HK-2 (cell line): Measurements from ENCODE around the gene PTPRB.

Experiments used
- DNase-seq: peaks from one replicate; pipeline ENCODE4 v3.0.0-alpha.2; 2018; ENCODE audit not compliant: unreplicated experiment

PTPRB gene

DNA sequence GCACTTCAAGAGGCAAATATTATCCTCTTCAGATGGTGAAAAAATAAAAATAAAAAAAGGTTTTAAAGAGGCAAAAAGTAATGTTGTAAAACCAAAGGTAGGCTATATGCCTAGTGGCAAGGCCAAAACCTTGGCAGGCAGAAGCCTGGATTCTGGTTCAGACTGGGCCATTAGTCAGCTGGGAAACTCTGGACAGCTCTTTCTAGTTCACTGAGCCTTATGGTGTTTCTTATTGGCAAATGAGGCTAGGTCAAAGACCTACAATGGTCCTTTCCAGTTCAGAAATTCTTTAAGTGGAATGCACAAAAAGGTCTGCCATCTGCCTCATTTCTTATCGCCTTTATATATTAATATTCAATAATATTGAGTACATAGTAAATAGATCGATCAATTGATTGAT, 44.6 kb downstream of the PTPRB start:
- DNase-seq: no peak

DNA sequence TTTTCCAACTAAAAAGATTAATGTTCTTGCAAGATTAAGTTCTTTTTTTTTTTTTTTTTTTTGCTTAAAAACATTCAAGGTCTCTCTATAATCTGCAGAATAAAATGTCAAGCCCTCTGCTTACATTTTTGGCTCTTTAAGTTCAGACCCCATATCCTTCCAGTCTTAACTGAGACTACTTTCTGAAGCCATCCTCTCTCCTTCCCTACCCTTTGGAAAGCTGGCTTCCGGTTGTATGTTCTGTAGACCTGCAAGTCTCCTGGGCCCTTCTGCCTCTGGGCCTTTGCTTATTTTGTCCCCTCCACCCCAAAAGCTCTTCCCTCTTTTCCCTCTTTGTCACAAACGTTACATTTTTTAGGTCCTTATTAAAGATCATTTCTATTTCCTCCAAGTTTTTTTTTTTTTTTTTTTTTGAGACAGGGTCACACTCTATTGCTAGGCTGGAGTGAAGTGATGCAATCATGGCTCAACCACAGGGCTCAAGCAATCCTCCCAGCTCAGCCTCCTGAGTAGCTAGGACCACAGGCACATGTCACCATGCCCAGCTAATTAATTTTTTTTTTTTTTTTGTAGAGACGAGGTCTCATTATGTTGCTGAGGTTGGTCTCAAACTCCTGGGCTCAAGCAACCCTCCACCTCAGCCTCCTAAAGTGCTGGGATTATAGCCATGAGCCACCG, 46.5 kb downstream of the PTPRB start:
- no peak for DNase-seq

DNA sequence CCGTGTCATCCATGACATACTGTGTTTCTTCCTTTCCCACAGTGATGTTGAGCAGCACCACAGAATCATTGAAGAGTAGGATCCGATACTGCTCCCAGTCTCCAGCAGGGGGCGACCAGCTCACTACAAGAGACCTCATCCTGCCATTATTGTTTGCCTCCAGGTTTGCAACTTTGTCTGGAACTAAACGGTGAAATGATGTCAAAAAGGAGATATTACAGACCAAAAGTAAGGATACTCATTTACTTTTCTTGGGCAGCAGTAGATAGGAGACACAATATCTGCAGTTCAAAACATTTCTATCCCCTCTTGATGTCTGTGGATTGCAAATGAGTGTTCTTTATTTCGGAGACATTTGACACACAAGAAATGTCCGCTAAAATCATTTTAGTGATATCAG, 47.2 kb downstream of the PTPRB start:
- peak; percentile 56 for DNase-seq

- no peak for DNase-seq
These were observed 52.9 kb downstream of the PTPRB start for GRCh38 chr12:70584332-70584731.

DNA sequence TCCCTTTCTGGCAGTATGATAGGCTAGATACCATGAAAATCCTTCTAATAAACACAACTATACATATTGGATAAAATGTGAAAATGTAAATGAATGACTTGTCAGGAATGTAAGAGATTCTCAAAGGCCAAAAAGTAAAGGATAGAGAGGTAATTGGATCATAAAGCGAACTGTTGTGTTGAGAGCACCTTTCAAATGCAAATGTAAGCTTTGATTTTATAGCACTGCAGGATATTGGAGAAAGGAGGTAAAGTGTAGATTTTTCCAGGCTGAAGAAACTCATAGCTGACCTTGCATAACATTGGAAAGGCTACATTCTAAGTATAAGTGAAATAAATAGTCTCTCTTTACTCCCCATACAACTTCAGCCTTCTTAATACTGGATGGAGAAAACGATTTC, 54.0 kb downstream of the PTPRB start:
- DNase-seq: no peak

- DNase-seq: no peak
These were observed 56.0 kb downstream of the PTPRB start for GRCh38 chr12:70581208-70581607.

DNA sequence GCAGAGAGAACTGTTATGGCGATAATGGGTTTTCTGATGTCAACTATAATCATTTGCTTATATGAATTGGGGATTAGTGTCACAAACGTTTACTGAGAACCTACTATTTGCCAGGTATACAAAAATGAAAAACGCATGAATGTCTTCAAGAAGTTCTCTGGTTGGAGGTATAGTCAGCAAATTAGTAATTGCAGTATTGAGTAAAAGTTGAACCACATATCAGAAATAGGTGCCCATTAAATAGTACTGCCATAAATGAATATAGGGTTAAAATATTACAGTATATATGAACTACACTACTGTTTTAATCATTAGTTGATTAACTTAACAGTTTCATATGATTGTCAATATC, 60.0 kb downstream of the PTPRB start:
- no peak for DNase-seq

DNA sequence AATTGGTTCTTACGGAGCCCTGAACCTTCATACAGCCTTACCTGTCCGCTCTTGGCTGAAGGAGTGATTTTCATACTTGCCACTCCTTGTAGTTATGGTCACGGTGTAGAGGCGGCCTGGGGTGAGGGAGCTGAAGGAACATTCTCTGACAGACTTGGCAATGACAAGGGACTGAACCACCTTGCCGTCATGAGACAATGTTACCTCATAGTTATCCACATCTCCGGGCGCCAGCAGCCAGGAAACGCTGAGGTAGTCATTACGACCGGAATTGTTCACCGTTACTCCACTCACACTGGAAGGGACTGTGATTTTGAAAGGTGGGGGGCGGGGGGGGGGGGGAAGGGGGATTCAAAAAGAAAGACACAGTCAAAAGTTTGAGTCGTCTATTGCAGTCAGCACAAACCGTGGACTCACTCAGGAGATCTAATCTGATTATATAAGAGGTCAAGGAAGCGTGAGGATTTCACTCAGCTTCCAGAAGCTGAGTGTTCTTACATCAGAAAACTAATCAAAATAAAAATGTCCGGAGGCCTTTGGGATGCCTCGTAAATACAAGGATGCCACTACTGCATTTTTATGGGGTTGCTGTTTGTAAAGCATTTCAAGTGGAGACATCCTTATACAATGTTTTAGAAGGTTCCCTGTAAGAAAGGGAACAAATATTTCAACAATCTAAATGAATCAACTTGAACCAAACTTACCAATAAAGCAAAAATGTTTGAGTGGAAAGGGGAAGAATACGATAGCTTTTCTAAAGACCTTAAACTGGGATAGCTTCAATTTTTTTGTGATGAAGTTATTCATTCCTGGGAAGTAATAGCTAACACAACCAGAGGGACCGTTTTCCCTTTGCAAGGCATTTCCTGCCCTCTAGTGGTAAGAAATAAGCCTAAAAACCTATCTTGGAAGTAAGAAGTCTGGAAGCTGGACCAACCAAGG, 60.6 kb downstream of the PTPRB start:
- no peak for DNase-seq

DNA sequence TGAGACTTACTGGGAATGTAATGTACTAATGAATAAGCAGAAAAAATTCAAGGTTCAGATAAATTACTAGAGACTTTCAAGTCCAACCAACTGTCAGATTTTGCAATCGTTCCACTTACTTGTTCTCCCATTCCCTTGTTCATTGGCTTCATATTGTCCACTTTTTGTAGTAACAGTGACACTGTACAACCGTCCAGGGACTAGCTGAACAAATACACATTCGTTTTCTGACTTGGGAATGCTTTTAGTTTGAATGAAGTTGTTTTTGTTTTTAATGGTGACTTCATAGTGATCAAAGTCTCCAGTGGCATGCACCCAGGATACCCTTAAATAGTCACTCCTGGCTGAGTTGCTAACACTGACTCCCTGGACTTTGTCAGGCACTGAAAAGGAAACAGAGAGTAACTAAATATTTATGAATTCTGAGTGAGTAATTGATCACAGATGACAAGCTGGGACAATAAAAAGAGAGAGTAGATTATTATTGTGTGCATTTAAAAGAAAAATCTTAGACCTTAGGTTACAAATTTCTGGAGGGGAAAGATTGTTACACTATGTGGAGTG, 65.4 kb downstream of the PTPRB start:
- no peak for DNase-seq

DNA sequence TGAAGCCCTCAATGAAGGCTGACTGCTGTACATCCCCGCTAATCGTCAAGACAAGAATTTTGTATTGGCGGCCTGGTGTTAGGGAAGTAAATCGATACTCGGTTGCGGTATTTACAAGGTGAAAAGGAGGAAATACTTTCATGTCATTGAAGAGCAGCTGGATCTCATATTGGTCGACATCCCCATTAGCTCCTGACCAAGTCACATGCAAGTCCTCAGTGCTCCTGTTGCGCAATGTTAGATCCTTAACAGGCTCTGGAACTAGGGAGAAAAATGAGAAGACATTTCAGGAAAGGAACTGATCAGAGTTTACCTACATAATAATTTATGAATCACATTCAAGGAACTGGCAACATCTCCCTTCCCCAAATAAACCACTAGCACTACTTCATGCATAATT, 66.2 kb downstream of the PTPRB start:
- no peak for DNase-seq

DNA sequence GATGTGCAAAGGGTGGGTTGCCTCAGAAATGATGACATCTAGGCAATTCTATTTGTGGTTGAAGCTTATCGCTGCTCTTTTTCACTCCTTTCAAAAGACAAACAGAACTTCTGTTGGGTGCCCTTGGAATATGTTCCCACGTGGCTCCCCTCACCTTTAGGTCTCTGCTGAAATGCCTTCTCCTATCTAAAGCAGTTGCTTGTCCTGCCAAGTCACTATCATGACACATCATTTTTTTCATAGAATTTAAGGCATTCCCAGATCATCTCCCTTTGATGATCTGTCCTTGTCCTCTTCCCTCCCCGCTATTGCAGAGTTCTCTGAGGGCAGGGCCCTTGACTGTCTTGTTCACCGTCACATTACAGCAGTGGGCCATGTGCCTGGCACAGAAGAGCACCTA, 75.7 kb downstream of the PTPRB start:
- DNase-seq: no peak

DNA sequence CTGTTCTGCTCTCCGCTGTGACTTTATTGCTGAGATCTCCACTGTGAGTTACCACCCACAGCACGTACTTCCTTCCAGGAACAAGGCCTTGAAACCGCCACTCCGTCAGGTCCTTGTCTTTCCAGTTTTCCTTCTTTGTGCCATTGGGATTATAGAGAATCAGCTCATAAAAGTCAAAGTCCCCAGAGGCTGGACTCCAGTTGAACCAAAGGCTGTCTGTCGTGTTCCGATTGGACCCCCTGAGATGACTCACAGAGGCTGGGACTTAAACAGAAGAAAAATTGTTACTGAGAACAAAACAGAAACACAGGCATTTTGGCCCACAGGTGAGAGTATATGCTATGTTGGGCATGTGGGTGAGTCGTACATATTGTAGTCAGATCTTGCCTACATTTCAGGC, 76.6 kb downstream of the PTPRB start:
- DNase-seq: no peak

DNA sequence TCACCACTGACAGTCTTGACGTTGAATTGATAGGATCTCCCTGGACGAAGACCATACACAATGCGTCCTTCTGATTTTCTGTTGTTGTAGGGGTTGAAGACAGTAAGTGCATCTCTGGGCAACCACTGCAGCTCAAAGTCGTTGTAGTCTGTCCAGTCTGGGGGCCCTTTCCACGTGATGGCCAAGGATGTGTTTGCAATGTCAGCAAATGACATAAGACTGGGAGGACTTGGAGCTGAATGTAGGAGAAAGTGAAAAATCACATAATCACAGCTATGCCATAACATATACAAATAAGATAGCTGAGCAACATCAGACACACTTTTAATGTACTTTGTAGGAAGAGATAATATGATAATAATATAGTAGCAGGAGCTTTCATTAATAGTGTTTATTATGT, 77.8 kb downstream of the PTPRB start:
- no peak for DNase-seq

DNA sequence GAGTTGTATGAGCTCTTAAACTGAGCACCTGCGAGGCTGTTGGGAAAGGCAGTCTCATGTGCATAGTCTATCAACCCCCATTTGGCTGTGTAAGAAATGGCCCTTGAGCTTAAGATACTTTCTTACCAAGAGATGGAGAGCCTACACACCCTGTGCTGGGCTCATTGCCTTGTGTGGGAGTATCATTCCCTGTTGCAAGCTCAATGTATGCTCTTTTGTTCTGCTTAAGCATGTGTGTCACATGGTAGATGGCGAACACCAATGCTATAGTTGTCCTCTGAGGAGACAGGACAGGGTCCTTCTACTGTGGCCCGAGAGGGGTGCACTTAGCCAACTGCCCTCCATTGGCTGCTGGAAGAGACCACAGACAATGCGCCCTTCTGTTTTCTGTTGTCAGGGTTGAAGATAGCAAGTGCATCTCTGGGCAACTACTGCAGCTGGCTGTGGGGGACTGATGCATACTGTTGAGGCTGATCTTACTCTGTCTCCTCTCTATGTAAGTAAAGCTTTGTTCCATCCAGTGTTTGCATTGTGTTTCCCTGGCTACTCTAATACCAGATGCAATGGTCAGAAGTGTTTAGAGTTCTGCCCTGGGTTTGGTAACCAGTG, 79.5 kb downstream of the PTPRB start:
- no peak for DNase-seq

DNA sequence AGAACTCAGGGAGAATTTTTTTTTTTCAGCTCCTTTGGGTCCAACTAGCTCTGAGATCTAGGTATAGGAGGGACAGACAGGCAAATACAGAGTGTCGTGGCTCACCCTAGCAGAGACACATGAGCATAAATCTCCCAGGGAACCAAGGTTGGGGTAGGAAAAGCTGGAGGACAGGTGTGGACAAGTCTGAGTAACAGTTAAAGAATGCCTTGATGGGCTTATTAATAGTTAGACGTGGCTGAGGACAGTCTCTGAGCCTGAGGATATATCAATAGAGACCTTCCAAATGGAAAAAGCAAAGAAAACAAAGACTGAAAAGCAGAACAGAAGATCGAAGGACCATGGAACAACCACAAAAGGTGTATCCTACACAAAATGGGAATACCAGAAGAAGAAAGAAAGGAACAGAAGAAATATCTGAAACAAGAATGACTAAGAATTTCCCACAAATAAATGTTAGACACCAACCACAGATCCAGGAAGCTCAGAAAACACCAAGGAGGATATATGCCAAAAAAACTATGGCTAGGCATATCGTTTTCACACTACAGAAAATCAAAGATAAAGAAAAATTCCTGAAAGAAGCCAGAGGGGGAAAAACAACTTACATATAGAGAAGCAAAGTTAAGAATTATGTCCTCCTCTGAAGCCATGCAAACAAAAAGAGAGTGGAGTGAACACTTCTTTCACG, 80.9 kb downstream of the PTPRB start:
- no peak for DNase-seq

DNA sequence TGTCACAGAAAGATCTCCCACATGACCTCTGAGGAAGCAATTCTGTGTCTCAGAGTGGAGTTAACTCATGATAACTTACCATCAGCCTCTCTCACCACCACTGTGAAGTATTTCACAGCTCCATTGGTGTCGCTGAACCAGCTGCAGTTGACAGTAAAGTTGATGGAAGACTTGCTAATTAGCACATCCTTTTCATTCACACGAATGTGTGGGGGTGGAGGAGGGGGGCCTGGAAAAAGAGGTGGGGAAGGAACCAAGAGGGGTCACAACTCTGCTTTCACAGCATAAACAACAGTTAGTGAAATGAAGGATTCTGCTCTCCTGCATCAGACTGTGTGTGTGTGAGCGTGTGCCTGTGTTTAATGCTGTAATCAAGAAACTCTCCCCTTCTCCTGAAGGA, 82.1 kb downstream of the PTPRB start:
- DNase-seq: no peak

GRCh38 chr12:70553391-70553859, 83.8 kb downstream of the PTPRB start:
- no peak for DNase-seq

GRCh38 chr12:70551731-70552130, 85.5 kb downstream of the PTPRB start:
- no peak for DNase-seq

DNA sequence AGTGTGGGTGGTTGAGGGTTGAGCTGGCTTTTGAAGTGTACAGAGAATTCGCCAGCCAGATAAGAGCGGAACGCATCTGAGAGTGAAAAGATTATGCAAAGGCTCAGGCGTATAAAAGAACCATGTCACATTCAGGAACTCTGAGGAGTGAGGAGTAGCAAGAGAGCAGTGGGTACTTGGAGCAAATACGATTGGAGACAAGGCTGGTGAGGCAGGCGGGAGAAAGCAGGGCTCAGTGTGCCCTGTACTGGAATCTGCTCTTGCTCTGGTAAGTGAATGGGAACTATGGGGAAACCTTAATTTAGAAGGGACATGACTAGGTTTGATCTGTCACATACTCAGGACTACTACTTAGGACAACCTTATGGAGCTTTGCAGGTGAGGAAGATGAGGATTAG, 87.0 kb downstream of the PTPRB start:
- DNase-seq: no peak

DNA sequence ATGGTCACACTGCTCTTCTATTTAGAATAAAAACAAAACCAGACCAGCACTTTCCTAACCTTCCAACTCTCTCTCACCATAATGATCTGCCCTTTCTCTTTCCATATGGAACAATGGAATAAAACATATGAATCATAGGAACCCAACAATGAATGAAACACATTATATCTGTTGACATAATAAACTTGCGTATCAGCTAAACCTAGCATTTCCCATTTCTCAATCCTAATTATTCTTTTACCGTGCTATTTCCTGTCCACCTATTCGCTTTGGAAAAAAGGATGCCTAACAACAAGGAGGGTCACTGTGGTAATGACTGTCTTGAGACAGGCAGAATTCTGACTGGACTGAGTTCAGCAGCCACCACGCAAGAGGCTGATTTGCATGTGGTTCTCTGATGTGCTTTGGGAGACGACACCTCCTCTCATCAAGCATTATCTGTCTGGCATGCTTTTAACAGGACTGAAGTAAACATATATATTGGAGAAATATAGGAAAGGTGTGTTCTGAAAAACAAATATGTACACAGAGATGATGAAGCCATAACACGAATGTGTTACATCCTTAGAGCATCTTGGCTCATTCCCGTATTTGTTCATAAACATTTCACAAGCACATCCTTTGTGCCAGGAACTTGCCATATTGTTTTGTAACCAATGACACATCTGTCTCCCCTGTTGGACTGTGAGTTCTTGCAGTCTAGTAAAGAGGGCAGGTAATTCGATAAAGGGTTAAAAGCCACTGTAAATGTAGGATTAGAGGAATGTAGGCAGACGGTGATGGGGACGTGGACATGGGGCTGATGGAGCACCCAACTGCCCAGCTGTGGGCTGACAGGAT, 87.7 kb downstream of the PTPRB start:
- DNase-seq: no peak

GRCh38 chr12:70543444-70543843, 93.8 kb downstream of the PTPRB start:
- DNase-seq: peak; percentile 1
